ENCODE measurements around the gene TMEM129.

DNA sequence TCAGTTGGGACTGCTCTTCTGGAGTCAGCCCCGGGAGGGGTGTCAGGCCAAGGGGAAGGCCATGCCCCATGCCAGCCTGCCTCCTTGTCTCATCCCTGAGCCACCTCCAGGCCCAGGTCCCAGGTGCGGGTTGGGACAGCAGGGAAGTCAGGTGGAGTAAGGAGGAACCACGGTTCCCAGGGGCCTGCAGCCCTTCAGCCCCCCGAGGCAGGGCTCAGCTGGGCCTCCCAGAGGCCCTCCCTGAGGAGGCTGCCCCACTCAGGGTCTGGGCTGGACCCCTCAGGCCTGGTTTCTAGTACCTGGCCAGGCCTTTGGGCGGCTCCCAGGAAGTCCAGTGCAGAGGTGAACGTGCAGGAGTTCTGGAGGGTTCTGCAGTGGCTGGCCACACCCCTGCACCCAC lies 48.6 kb upstream of the TMEM129 start:
- TF ChIP-seq ZC3H10 (CRISPR knock-in tag; IDR thresholded peaks at IDR 0.05), result no peak
- TF ChIP-seq, protein P1, sequence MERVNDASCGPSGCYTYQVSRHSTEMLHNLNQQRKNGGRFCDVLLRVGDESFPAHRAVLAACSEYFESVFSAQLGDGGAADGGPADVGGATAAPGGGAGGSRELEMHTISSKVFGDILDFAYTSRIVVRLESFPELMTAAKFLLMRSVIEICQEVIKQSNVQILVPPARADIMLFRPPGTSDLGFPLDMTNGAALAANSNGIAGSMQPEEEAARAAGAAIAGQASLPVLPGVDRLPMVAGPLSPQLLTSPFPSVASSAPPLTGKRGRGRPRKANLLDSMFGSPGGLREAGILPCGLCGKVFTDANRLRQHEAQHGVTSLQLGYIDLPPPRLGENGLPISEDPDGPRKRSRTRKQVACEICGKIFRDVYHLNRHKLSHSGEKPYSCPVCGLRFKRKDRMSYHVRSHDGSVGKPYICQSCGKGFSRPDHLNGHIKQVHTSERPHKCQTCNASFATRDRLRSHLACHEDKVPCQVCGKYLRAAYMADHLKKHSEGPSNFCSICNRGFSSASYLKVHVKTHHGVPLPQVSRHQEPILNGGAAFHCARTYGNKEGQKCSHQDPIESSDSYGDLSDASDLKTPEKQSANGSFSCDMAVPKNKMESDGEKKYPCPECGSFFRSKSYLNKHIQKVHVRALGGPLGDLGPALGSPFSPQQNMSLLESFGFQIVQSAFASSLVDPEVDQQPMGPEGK (CRISPR knock-in tag; IDR thresholded peaks at IDR 0.05; ENCODE audit: borderline replicate concordance), result no peak
- no peak for TF ChIP-seq PPARA (CRISPR knock-in tag; IDR thresholded peaks at IDR 0.05; ENCODE audit: borderline replicate concordance)
- TF ChIP-seq ZNF70 (CRISPR knock-in tag; IDR thresholded peaks at IDR 0.05), result no peak
- TF ChIP-seq CSDC2 (CRISPR knock-in tag; IDR thresholded peaks at IDR 0.05), result no peak
- no peak for TF ChIP-seq ISL1 (CRISPR knock-in tag; IDR thresholded peaks at IDR 0.05)
- no peak for TF ChIP-seq TCF4 (CRISPR knock-in tag; IDR thresholded peaks at IDR 0.05; ENCODE audit: borderline replicate concordance)
- TF ChIP-seq ARNTL (CRISPR knock-in tag; IDR thresholded peaks at IDR 0.05; ENCODE audit: borderline replicate concordance, low read depth), result no peak
- TF ChIP-seq, protein P2, sequence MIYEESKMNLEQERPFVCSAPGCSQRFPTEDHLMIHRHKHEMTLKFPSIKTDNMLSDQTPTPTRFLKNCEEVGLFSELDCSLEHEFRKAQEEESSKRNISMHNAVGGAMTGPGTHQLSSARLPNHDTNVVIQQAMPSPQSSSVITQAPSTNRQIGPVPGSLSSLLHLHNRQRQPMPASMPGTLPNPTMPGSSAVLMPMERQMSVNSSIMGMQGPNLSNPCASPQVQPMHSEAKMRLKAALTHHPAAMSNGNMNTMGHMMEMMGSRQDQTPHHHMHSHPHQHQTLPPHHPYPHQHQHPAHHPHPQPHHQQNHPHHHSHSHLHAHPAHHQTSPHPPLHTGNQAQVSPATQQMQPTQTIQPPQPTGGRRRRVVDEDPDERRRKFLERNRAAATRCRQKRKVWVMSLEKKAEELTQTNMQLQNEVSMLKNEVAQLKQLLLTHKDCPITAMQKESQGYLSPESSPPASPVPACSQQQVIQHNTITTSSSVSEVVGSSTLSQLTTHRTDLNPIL (CRISPR knock-in tag; IDR thresholded peaks at IDR 0.05; ENCODE audit: low read depth), result no peak
- TF ChIP-seq ZNF565 (CRISPR knock-in tag; conservative IDR thresholded peaks at IDR 0.05; ENCODE audit: low read depth), result no peak
- no peak for TF ChIP-seq ZFP3 (CRISPR knock-in tag; IDR thresholded peaks at IDR 0.05)
- TF ChIP-seq, protein P3, sequence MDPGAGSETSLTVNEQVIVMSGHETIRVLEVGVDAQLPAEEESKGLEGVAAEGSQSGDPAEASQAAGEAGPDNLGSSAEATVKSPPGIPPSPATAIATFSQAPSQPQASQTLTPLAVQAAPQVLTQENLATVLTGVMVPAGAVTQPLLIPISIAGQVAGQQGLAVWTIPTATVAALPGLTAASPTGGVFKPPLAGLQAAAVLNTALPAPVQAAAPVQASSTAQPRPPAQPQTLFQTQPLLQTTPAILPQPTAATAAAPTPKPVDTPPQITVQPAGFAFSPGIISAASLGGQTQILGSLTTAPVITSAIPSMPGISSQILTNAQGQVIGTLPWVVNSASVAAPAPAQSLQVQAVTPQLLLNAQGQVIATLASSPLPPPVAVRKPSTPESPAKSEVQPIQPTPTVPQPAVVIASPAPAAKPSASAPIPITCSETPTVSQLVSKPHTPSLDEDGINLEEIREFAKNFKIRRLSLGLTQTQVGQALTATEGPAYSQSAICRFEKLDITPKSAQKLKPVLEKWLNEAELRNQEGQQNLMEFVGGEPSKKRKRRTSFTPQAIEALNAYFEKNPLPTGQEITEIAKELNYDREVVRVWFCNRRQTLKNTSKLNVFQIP (CRISPR knock-in tag; IDR thresholded peaks at IDR 0.05; ENCODE audit: borderline replicate concordance, low read depth), result no peak

Measured in SK-N-SH treated with all-trans-retinoic acid at 6 μM for 48 hours (cell line).